HG02852 (cell line): ENCODE data around the gene ZNF829.

Experiments used
- ATAC-seq: cut with Tn5 transposase; IDR thresholded peaks from one replicate; pipeline ENCODE4 v1.9.1; 2021; ENCODE audit warnings: mild to moderate bottlenecking, moderate library complexity; ENCODE audit not compliant: unreplicated experiment

The ZNF829 gene

GRCh38 chr19:36915992-36916830 lies at the start of gene ZNF829, which contains the start of gene ZNF568:
Gene ZNF829 (minus strand): TSS chr19:36916291. CDS start chr19:36915167, 1,124 bp downstream.
Gene ZNF568 (plus strand): TSS chr19:36916332. CDS start chr19:36922771, 6,439 bp downstream.
- peak; percentile 96 for ATAC-seq

GRCh38 chr19:36963280-36963679 lies 47.2 kb upstream of the ZNF829 start:
- ATAC-seq: no peak

- no peak for ATAC-seq
Observed at GRCh38 chr19:36962346-36962745, 46.3 kb upstream of the ZNF829 start.

- ATAC-seq: no peak
Observed at GRCh38 chr19:36950335-36951119, 34.4 kb upstream of the ZNF829 start.

GRCh38 chr19:36939153-36939552 lies 23.1 kb upstream of the ZNF829 start:
- ATAC-seq: no peak

GRCh38 chr19:36931684-36932083 lies 15.6 kb upstream of the ZNF829 start:
- no peak for ATAC-seq

GRCh38 chr19:36918090-36918489 lies 2.0 kb upstream of the ZNF829 start:
- ATAC-seq: no peak

GRCh38 chr19:36916991-36917390 lies 900 bp upstream of the ZNF829 start:
- no peak for ATAC-seq

GRCh38 chr19:36898422-36898821 lies 17.7 kb downstream of the ZNF829 start:
- ATAC-seq: no peak

- no peak for ATAC-seq
Observed at GRCh38 chr19:36894849-36895383, 21.2 kb downstream of the ZNF829 start.

GRCh38 chr19:36891768-36892357 lies 24.2 kb downstream of the ZNF829 start:
- ATAC-seq: no peak

- no peak for ATAC-seq
Observed at GRCh38 chr19:36876993-36877938, 38.8 kb downstream of the ZNF829 start.

GRCh38 chr19:36851898-36852297 lies 64.2 kb downstream of the ZNF829 start:
- no peak for ATAC-seq

- peak; percentile 74 for ATAC-seq
Observed at GRCh38 chr19:36850559-36851442, 65.3 kb downstream of the ZNF829 start, which contains the start of gene ZNF345. Gene ZNF345 (plus strand): TSS chr19:36850876. CDS start chr19:36876831, 25,955 bp downstream.

GRCh38 chr19:36849701-36850558 lies 66.2 kb downstream of the ZNF829 start:
- ATAC-seq: peak; percentile 88

GRCh38 chr19:36847968-36848367 lies 68.1 kb downstream of the ZNF829 start:
- no peak for ATAC-seq

GRCh38 chr19:36838784-36839324 lies 77.2 kb downstream of the ZNF829 start:
- ATAC-seq: no peak
